ENCODE measurements around the gene ADAP1. TPM values are rescaled to one million over a fixed set of nuclear protein-coding genes. Genes with fewer than 3 reads are reported as not detected.

ADAP1 gene
- total RNA-seq, 1 experiment from 2014 or later: 34.0 TPM

DNA sequence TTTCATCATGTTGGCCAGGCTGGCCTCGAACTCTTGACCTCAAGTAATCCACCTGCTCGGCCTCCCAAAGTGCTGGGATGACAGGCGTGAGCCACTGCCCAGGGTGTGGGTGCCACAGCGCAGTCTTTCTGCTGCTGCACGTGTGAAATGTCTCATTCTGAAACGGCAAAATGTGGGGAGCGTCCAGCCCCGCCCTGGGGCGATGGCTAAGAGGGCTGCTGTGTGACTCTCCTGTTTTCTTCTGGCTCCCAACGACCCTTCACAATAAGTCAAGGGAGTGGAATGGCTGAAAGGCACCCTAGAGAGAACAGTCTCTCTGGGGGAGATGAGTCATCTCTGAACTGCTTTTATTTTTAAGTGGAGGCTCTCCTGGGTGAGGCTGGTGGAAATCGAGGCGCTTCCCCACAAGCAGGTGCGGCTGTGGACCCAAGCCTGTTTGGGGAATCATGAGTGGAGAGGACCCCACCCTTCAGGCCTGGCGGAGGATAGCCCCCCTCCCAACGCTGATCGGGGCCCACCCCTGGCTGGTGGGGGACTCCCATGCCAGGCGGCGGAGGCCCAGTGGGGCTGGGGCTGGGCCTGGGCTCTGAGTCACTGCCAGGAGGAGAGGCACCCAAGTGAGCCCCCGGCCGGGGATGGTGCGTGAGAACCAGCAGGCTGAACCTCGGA is 18.0 kb downstream of the ADAP1 start:
- H3K36me3 ChIP-seq (ENCODE audit: control insufficient read depth in 1 of 2, insufficient read depth in 2 of 2, low read length in 2 of 2): no peaks in the 10 kb centered on the region
- DNase-seq (ENCODE audit: low read depth, low spot score) (peak; percentile 71), ATAC-seq (peak; percentile 85)
- H3K4me3 ChIP-seq (replicated peaks in 1 of 2; ENCODE audit: low read depth in 1 of 2, low read length in 2 of 2): peak overlapping the region; percentile 5 to 21; a peak in 2 of 4 replicates
- ChIA-PET POLR2A (no interaction called here), CTCF (no interaction called here), RAD21 (ENCODE audit: low non-redundant PET in 1 of 2, low total read pairs in 2 of 2, uncharacterized antibody in 2 of 2, unreplicated experiment in 2 of 2) (no interaction called here)
- no peaks in the 10 kb centered on the region for H3K79me2 ChIP-seq (ENCODE audit: insufficient read depth, low read length)
- BruUV-seq (replicated peaks): no TSS peak
- H3K9ac ChIP-seq (ENCODE audit: low read length): peak overlapping the region; percentile 37; the same call in 1 of the 2 replicates
- no peaks in the 10 kb centered on the region for H4K20me1 ChIP-seq (ENCODE audit: insufficient read depth)
- 0 out of 4 replicates have a peak, but pooled peaks cover 0 to 4% of the 10 kb centered on the region in 2 experiments for H3K9me3 ChIP-seq (ENCODE audit: control insufficient read depth in 1 of 2, insufficient read depth in 1 of 2, low read depth in 1 of 2, low read length in 2 of 2)
- TF ChIP-seq EGR1 (IDR thresholded peaks at IDR 0.05; ENCODE audit: low read depth) (no peak), EZH2phosphoT487 (IDR thresholded peaks at IDR 0.05; ENCODE audit: borderline replicate concordance) (no peak), JUND (IDR thresholded peaks at IDR 0.05) (peak; percentile 89), ZFX (IDR thresholded peaks at IDR 0.05) (no peak), FOSL1 (IDR thresholded peaks at IDR 0.05; ENCODE audit: low read depth) (peak; percentile 83), EZH2 (IDR thresholded peaks at IDR 0.05) (no peak), ZNF274 (IDR thresholded peaks at IDR 0.05; ENCODE audit: low read depth, low read length) (no peak)
- TF ChIP-seq, protein P1, sequence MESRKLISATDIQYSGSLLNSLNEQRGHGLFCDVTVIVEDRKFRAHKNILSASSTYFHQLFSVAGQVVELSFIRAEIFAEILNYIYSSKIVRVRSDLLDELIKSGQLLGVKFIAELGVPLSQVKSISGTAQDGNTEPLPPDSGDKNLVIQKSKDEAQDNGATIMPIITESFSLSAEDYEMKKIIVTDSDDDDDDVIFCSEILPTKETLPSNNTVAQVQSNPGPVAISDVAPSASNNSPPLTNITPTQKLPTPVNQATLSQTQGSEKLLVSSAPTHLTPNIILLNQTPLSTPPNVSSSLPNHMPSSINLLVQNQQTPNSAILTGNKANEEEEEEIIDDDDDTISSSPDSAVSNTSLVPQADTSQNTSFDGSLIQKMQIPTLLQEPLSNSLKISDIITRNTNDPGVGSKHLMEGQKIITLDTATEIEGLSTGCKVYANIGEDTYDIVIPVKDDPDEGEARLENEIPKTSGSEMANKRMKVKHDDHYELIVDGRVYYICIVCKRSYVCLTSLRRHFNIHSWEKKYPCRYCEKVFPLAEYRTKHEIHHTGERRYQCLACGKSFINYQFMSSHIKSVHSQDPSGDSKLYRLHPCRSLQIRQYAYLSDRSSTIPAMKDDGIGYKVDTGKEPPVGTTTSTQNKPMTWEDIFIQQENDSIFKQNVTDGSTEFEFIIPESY (IDR thresholded peaks at IDR 0.05; ENCODE audit: extremely low read depth, insufficient replicate concordance, low read length): no peak
- TF ChIP-seq, protein P2, sequence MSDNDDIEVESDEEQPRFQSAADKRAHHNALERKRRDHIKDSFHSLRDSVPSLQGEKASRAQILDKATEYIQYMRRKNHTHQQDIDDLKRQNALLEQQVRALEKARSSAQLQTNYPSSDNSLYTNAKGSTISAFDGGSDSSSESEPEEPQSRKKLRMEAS (IDR thresholded peaks at IDR 0.05): peak; percentile 59; the same call in 1 of the 2 replicates
- TF ChIP-seq, protein P3, sequence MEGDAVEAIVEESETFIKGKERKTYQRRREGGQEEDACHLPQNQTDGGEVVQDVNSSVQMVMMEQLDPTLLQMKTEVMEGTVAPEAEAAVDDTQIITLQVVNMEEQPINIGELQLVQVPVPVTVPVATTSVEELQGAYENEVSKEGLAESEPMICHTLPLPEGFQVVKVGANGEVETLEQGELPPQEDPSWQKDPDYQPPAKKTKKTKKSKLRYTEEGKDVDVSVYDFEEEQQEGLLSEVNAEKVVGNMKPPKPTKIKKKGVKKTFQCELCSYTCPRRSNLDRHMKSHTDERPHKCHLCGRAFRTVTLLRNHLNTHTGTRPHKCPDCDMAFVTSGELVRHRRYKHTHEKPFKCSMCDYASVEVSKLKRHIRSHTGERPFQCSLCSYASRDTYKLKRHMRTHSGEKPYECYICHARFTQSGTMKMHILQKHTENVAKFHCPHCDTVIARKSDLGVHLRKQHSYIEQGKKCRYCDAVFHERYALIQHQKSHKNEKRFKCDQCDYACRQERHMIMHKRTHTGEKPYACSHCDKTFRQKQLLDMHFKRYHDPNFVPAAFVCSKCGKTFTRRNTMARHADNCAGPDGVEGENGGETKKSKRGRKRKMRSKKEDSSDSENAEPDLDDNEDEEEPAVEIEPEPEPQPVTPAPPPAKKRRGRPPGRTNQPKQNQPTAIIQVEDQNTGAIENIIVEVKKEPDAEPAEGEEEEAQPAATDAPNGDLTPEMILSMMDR (IDR thresholded peaks at IDR 0.05 in 2 of 3, conservative IDR thresholded peaks at IDR 0.05 in 1 of 3; ENCODE audit: borderline replicate concordance in 1 of 3, insufficient read depth in 1 of 3, low read depth in 2 of 3, low read length in 2 of 3): no peak
- H3K27me3 ChIP-seq (ENCODE audit: insufficient read depth, low read length): no peaks in the 10 kb centered on the region
- intact Hi-C loops (cut with micrococcal nuclease): no loop called here
- H3K27ac ChIP-seq (ENCODE audit: low read depth, low read length): peak overlapping the region; percentile 92
- peaks cover 14 to 18% of the 10 kb centered on the region in 2 experiments for H3K4me1 ChIP-seq (ENCODE audit: control insufficient read depth in 1 of 2, insufficient read depth in 2 of 2, low read length in 2 of 2)
- peak overlapping the region; percentile 62 for H3K4me2 ChIP-seq (ENCODE audit: low read length)
- no peak overlapping the region for H2AFZ ChIP-seq (ENCODE audit: low read depth, low read length, poor library complexity, severe bottlenecking)
- H3K9me2 ChIP-seq (ENCODE audit: insufficient read depth): no peaks in the 10 kb centered on the region
